ENCODE measurements around the gene C1orf159. TPM values are rescaled to one million over a fixed set of nuclear protein-coding genes. Genes with fewer than 3 reads are reported as not detected.
A peak's percentile ranks its signal among the peaks of the same experiment; 100 is the strongest.
"Not testable (repeated sequence)": the region's sequence is repeated elsewhere in the genome, so short reads cannot be mapped to it uniquely, and the experiment has no call there.

The C1orf159 gene
- total RNA-seq, 1 experiment from 2014 or later: 15.7 TPM

GRCh38 chr1:1079408-1080121 lies 36.3 kb downstream of the C1orf159 start:
- ChIA-PET POLR2A (interaction anchor here (0.6 to 1.3 kb wide), 5 partner anchors 20 to 192 kb away, joined by 3 to 6 read pairs (median 4); partner anchors contain the start of gene C1orf159), CTCF (interaction anchor here (0.6 to 1.2 kb wide), 3 partner anchors 95 to 321 kb away, joined by 3 to 6 read pairs (median 4); no protein-coding TSS in a partner anchor)
- no peak for TF ChIP-seq CTCF (IDR thresholded peaks at IDR 0.05; ENCODE audit: unreplicated experiment)
- Mint-ChIP-seq H3K36me3 (ENCODE audit: insufficient read depth, unreplicated experiment) (peaks cover 11% of the 10 kb centered on the region), H3K4me3 (ENCODE audit: unreplicated experiment) (peak overlapping the region; percentile 69), H3K4me1 (ENCODE audit: insufficient read depth, unreplicated experiment) (peaks cover 4% of the 10 kb centered on the region), H3K27me3 (ENCODE audit: insufficient read depth, unreplicated experiment) (no peaks in the 10 kb centered on the region), H3K27ac (ENCODE audit: low read depth, unreplicated experiment) (peak overlapping the region; percentile 76), H3K9me3 (ENCODE audit: unreplicated experiment) (no peaks in the 10 kb centered on the region)
- DNase-seq (ENCODE audit: unreplicated experiment): peak; percentile 97
- intact Hi-C loops (cut with micrococcal nuclease): loop anchor here (1.0 kb wide), 1 partner anchor 37 kb away; the partner anchor contains the start of gene C1orf159
- no TSS peak for BruUV-seq (replicated peaks)

- DNase-seq (ENCODE audit: unreplicated experiment); H3K27me3 Mint-ChIP-seq (ENCODE audit: insufficient read depth, unreplicated experiment); H3K9me3 Mint-ChIP-seq (ENCODE audit: unreplicated experiment); H3K4me3 Mint-ChIP-seq (ENCODE audit: unreplicated experiment); intact Hi-C loops (cut with micrococcal nuclease); POLR2A ChIA-PET; H3K4me1 Mint-ChIP-seq (ENCODE audit: insufficient read depth, unreplicated experiment); H3K36me3 Mint-ChIP-seq (ENCODE audit: insufficient read depth, unreplicated experiment); BruUV-seq (replicated peaks); CTCF ChIA-PET; H3K27ac Mint-ChIP-seq (ENCODE audit: low read depth, unreplicated experiment): not testable (repeated sequence)
Measured at GRCh38 chr1:1077396-1077795, 38.5 kb downstream of the C1orf159 start.

GRCh38 chr1:1075148-1075935 lies 40.5 kb downstream of the C1orf159 start:
- H3K27me3 Mint-ChIP-seq (ENCODE audit: insufficient read depth, unreplicated experiment): no peaks in the 10 kb centered on the region
- H3K9me3 Mint-ChIP-seq (ENCODE audit: unreplicated experiment): no peaks in the 10 kb centered on the region
- POLR2A ChIA-PET: no interaction called here
- intact Hi-C loops (cut with micrococcal nuclease): no loop called here
- CTCF ChIA-PET: interaction anchor here (0.6 to 2.2 kb wide), 2 partner anchors 11 to 183 kb away, joined by 3 to 7 read pairs; no protein-coding TSS in a partner anchor
- TF ChIP-seq CTCF (IDR thresholded peaks at IDR 0.05; ENCODE audit: unreplicated experiment): no peak
- BruUV-seq (replicated peaks): no TSS peak
- H3K4me3 Mint-ChIP-seq (ENCODE audit: unreplicated experiment): no peak overlapping the region
- H3K4me1 Mint-ChIP-seq (ENCODE audit: insufficient read depth, unreplicated experiment): peaks cover 10% of the 10 kb centered on the region
- no peak overlapping the region for H3K27ac Mint-ChIP-seq (ENCODE audit: low read depth, unreplicated experiment)
- H3K36me3 Mint-ChIP-seq (ENCODE audit: insufficient read depth, unreplicated experiment): no peaks in the 10 kb centered on the region
- DNase-seq (ENCODE audit: unreplicated experiment): no peak

- H3K4me1 Mint-ChIP-seq (ENCODE audit: insufficient read depth, unreplicated experiment): peaks cover 10% of the 10 kb centered on the region
- DNase-seq (ENCODE audit: unreplicated experiment): no peak
- H3K27me3 Mint-ChIP-seq (ENCODE audit: insufficient read depth, unreplicated experiment): no peaks in the 10 kb centered on the region
- no peaks in the 10 kb centered on the region for H3K9me3 Mint-ChIP-seq (ENCODE audit: unreplicated experiment)
- intact Hi-C loops (cut with micrococcal nuclease): no loop called here
- ChIA-PET POLR2A (interaction anchor here (0.6 kb wide), 2 partner anchors 74 to 436 kb away, joined by 3 to 4 read pairs; partner anchors contain the start of gene HES4), CTCF (interaction anchor here (0.6 to 2.2 kb wide), 2 partner anchors 11 to 183 kb away, joined by 3 to 7 read pairs; no protein-coding TSS in a partner anchor)
- no peak overlapping the region for H3K4me3 Mint-ChIP-seq (ENCODE audit: unreplicated experiment)
- no TSS peak for BruUV-seq (replicated peaks)
- no peaks in the 10 kb centered on the region for H3K36me3 Mint-ChIP-seq (ENCODE audit: insufficient read depth, unreplicated experiment)
- H3K27ac Mint-ChIP-seq (ENCODE audit: low read depth, unreplicated experiment): no peak overlapping the region
- no peak for TF ChIP-seq CTCF (IDR thresholded peaks at IDR 0.05; ENCODE audit: unreplicated experiment)
Measured at GRCh38 chr1:1074631-1075147, 41.2 kb downstream of the C1orf159 start.
